WTC11 (cell line): ENCODE measurements around the gene UBQLN2. TPM values are rescaled to one million over a fixed set of nuclear protein-coding genes. Genes with fewer than 3 reads are reported as not detected.

ENCODE experiments used
- ATAC-seq: fragments of 200-7000 bp; cut with Tn5 transposase; 2 replicates; pipeline ENCODE4 v1.10.0; 2021; ENCODE audit warnings: mild to moderate bottlenecking, moderate library complexity
- CTCF ChIA-PET: fragments of 300-600 bp; sonication (Branson Sonifier 250); formaldehyde crosslinking; loops from one replicate; lab custom pipeline; 2021; ENCODE audit warnings: antibody characterized with exemption; lab: Charles Lee
- POLR2A ChIA-PET: fragments of 350-600 bp; sonication (Branson Sonifier 250); formaldehyde crosslinking; loops from one replicate; lab custom pipeline; 2021; ENCODE audit warnings: antibody characterized with exemption; lab: Charles Lee
- DNase-seq: peaks from one replicate; pipeline ENCODE4 v3.0.0; 2021; ENCODE audit warnings: low spot score
- H3K27ac Mint-ChIP-seq: 2 replicates; pipeline ENCODE4 v1.8.0; 2021; ENCODE audit warnings: mixed read lengths
- H3K27me3 Mint-ChIP-seq: 2 replicates; pipeline ENCODE4 v1.8.0; 2021; ENCODE audit warnings: low read depth, mild to moderate bottlenecking, moderate library complexity, mixed read lengths
- H3K36me3 Mint-ChIP-seq: 2 replicates; pipeline ENCODE4 v1.8.0; 2021; ENCODE audit warnings: mixed read lengths
- H3K4me1 Mint-ChIP-seq: 2 replicates; pipeline ENCODE4 v1.8.0; 2022; ENCODE audit warnings: mixed read lengths
- H3K4me3 Mint-ChIP-seq: 2 replicates; pipeline ENCODE4 v1.8.0; 2021; ENCODE audit warnings: mild to moderate bottlenecking, moderate library complexity, mixed read lengths
- H3K9me3 Mint-ChIP-seq: 2 replicates; pipeline ENCODE4 v1.8.0; 2021; ENCODE audit warnings: mixed read lengths
- CBFB ChIP-seq: sonication (generic); formaldehyde crosslinking; IDR thresholded peaks from 2 replicates; pipeline ENCODE4 v1.8.1; 2022; ENCODE audit warnings: mild to moderate bottlenecking, low read depth, missing genetic modification reagents
- ELF4 ChIP-seq: sonication (generic); formaldehyde crosslinking; IDR thresholded peaks from 2 replicates; pipeline ENCODE4 v1.8.1; 2022; ENCODE audit warnings: low read depth, mild to moderate bottlenecking, moderate library complexity, missing genetic modification reagents
- FOXK1 ChIP-seq: sonication (generic); formaldehyde crosslinking; IDR thresholded peaks from 2 replicates; pipeline ENCODE4 v1.8.0; 2022; ENCODE audit warnings: mild to moderate bottlenecking, moderate library complexity, missing genetic modification reagents
- IRF2 ChIP-seq: sonication (generic); formaldehyde crosslinking; IDR thresholded peaks from 2 replicates; pipeline ENCODE4 v1.8.0; 2022; ENCODE audit warnings: low read depth, missing genetic modification reagents, borderline replicate concordance
- NFATC4 ChIP-seq: fragments of 250-450 bp; sonication (Bioruptor Pico); IDR thresholded peaks from 2 replicates; pipeline ENCODE4 v1.9.0; 2021; ENCODE audit warnings: mild to moderate bottlenecking
- NFE2L1 ChIP-seq: sonication (generic); formaldehyde crosslinking; IDR thresholded peaks from 2 replicates; pipeline ENCODE4 v1.8.1; 2023; ENCODE audit warnings: missing genetic modification reagents
- NR1H2 ChIP-seq: sonication (generic); formaldehyde crosslinking; IDR thresholded peaks from 2 replicates; pipeline ENCODE4 v1.9.0; 2021; ENCODE audit warnings: mild to moderate bottlenecking, moderate library complexity, missing genetic modification reagents
- NR3C1 ChIP-seq: sonication (generic); formaldehyde crosslinking; conservative IDR thresholded peaks from 2 replicates; pipeline ENCODE4 v1.8.1; 2023; ENCODE audit warnings: low read depth, mild to moderate bottlenecking, missing genetic modification reagents
- SOX15 ChIP-seq: fragments of 250-450 bp; sonication (Bioruptor Pico); IDR thresholded peaks from 2 replicates; pipeline ENCODE4 v1.9.0; 2021; ENCODE audit warnings: mild to moderate bottlenecking
- SP1 ChIP-seq: sonication (generic); formaldehyde crosslinking; conservative IDR thresholded peaks from 2 replicates; pipeline ENCODE4 v1.8.1; 2022; ENCODE audit warnings: missing genetic modification reagents
- TCF7 ChIP-seq: sonication (generic); formaldehyde crosslinking; IDR thresholded peaks from 2 replicates; pipeline ENCODE4 v1.8.0; 2022; ENCODE audit warnings: mild to moderate bottlenecking, low read depth, missing genetic modification reagents, moderate library complexity
- TEAD1 ChIP-seq: sonication (generic); formaldehyde crosslinking; IDR thresholded peaks from 2 replicates; pipeline ENCODE4 v1.8.0; 2022; ENCODE audit warnings: mild to moderate bottlenecking, missing genetic modification reagents
- ZNF121 ChIP-seq: sonication (generic); formaldehyde crosslinking; IDR thresholded peaks from 2 replicates; pipeline ENCODE4 v1.8.0; 2023; ENCODE audit warnings: missing genetic modification reagents
- ZNF232 ChIP-seq: sonication (generic); formaldehyde crosslinking; IDR thresholded peaks from 2 replicates; pipeline ENCODE4 v1.8.0; 2022; ENCODE audit warnings: mild to moderate bottlenecking, missing genetic modification reagents
- ZNF416 ChIP-seq: fragments of 250-450 bp; sonication (Bioruptor Pico); IDR thresholded peaks from 2 replicates; pipeline ENCODE4 v1.9.0; 2021; ENCODE audit warnings: mild to moderate bottlenecking, inconsistent platforms
- total RNA-seq: library from RNA; stranded (reverse); gene quantifications from 3 replicates; pipeline ENCODE4 v1.2.3, GENCODE V29; 2021
- TF ChIP-seq, protein P1 (sequence below): sonication (generic); formaldehyde crosslinking; IDR thresholded peaks from 2 replicates; pipeline ENCODE4 v1.8.1; 2022; ENCODE audit warnings: low read depth, mild to moderate bottlenecking, moderate library complexity, missing genetic modification reagents, borderline replicate concordance
- TF ChIP-seq, protein P2 (sequence below): sonication (generic); formaldehyde crosslinking; IDR thresholded peaks from 2 replicates; pipeline ENCODE4 v1.8.1; 2022; ENCODE audit warnings: low read depth, missing genetic modification reagents, borderline replicate concordance
- TF ChIP-seq, protein P3 (sequence below): fragments of 250-450 bp; sonication (Bioruptor Pico); IDR thresholded peaks from 2 replicates; pipeline ENCODE4 v1.8.0; 2021; ENCODE audit warnings: mild to moderate bottlenecking
- TF ChIP-seq, protein P4 (sequence below): sonication (generic); formaldehyde crosslinking; IDR thresholded peaks from 2 replicates; pipeline ENCODE4 v1.8.0; 2023; ENCODE audit warnings: missing genetic modification reagents
- TF ChIP-seq, protein P5 (sequence below): sonication (generic); formaldehyde crosslinking; IDR thresholded peaks from 2 replicates; pipeline ENCODE4 v1.8.1; 2023; ENCODE audit warnings: mild to moderate bottlenecking, moderate library complexity, missing genetic modification reagents
- TF ChIP-seq, protein P6 (sequence below): fragments of 250-450 bp; sonication (Bioruptor Pico); IDR thresholded peaks from 2 replicates; pipeline ENCODE4 v2.1.2; 2022; ENCODE audit warnings: mild to moderate bottlenecking, moderate library complexity
- TF ChIP-seq, protein P7 (sequence below): sonication (generic); formaldehyde crosslinking; IDR thresholded peaks from 2 replicates; pipeline ENCODE4 v1.8.0; 2022; ENCODE audit warnings: missing genetic modification reagents
- TF ChIP-seq, protein P8 (sequence below): fragments of 250-450 bp; sonication (Bioruptor Pico); conservative IDR thresholded peaks from 2 replicates; pipeline ENCODE4 v1.9.0; 2021; ENCODE audit warnings: mild to moderate bottlenecking

Gene UBQLN2
- total RNA-seq, 1 experiment from 2014 or later: 28.7 TPM

DNA sequence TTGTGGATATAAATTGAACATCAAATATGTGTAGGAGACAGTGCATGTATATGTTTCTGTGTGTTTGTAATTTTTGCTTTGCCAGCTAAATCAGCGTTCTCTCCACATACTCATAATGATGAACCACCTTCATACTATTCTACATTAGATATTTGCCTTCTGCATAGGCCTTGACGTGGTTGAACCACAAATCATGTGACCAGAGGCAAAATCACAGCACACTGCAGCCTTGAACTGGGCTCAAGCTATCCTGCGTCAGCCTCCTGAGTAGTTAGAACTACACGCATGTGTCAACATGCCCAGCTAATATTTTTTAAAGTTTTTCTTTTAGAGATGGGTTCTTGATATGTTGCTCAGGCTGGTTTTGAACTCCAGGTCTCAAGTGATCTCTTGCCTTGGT is 9.5 kb downstream of the UBQLN2 start:
- ChIA-PET POLR2A (no interaction called here), CTCF (no interaction called here)
- no peak overlapping the region for H3K27ac Mint-ChIP-seq
- H3K4me3 Mint-ChIP-seq: no peak overlapping the region
- H3K27me3 Mint-ChIP-seq: no peaks in the 10 kb centered on the region
- no peak for DNase-seq
- H3K9me3 Mint-ChIP-seq: no peaks in the 10 kb centered on the region
- no peaks in the 10 kb centered on the region for H3K36me3 Mint-ChIP-seq
- TF ChIP-seq, protein P1, sequence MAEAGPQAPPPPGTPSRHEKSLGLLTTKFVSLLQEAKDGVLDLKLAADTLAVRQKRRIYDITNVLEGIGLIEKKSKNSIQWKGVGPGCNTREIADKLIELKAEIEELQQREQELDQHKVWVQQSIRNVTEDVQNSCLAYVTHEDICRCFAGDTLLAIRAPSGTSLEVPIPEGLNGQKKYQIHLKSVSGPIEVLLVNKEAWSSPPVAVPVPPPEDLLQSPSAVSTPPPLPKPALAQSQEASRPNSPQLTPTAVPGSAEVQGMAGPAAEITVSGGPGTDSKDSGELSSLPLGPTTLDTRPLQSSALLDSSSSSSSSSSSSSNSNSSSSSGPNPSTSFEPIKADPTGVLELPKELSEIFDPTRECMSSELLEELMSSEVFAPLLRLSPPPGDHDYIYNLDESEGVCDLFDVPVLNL (CRISPR knock-in tag): no peak
- TF ChIP-seq, protein P2, sequence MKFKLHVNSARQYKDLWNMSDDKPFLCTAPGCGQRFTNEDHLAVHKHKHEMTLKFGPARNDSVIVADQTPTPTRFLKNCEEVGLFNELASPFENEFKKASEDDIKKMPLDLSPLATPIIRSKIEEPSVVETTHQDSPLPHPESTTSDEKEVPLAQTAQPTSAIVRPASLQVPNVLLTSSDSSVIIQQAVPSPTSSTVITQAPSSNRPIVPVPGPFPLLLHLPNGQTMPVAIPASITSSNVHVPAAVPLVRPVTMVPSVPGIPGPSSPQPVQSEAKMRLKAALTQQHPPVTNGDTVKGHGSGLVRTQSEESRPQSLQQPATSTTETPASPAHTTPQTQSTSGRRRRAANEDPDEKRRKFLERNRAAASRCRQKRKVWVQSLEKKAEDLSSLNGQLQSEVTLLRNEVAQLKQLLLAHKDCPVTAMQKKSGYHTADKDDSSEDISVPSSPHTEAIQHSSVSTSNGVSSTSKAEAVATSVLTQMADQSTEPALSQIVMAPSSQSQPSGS (CRISPR knock-in tag): no peak
- TF ChIP-seq, protein P3, sequence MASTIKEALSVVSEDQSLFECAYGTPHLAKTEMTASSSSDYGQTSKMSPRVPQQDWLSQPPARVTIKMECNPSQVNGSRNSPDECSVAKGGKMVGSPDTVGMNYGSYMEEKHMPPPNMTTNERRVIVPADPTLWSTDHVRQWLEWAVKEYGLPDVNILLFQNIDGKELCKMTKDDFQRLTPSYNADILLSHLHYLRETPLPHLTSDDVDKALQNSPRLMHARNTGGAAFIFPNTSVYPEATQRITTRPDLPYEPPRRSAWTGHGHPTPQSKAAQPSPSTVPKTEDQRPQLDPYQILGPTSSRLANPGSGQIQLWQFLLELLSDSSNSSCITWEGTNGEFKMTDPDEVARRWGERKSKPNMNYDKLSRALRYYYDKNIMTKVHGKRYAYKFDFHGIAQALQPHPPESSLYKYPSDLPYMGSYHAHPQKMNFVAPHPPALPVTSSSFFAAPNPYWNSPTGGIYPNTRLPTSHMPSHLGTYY (CRISPR knock-in tag): no peak
- TF ChIP-seq ELF4 (CRISPR knock-in tag): no peak
- TF ChIP-seq ZNF232 (CRISPR knock-in tag): no peak
- peaks cover 5% of the 10 kb centered on the region for H3K4me1 Mint-ChIP-seq
- no peak for ATAC-seq

DNA sequence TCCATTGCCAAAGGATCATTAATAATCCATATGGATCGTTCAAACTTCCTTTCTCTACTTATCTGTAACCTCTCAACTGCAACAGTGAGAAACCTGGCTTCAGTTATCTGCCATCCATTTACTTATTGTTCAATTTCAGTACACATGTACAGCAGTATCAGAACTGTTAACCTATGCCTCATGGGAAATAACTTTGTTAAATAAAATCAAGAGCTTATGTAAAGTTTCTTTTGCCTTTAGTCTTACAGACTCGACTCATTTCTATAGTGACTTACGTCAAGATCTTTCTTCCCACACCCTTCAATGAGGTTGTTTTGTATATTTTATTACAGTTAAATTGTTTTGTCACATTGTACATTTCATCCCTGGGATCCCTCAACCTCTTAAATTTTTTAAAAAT is 11.4 kb downstream of the UBQLN2 start:
- Mint-ChIP-seq H3K9me3 (no peaks in the 10 kb centered on the region), H3K36me3 (no peaks in the 10 kb centered on the region), H3K4me3 (no peak overlapping the region), H3K27ac (no peak overlapping the region), H3K4me1 (no peaks in the 10 kb centered on the region), H3K27me3 (no peaks in the 10 kb centered on the region)
- TF ChIP-seq SP1 (CRISPR knock-in tag) (no peak), IRF2 (CRISPR knock-in tag) (no peak), ZNF416 (CRISPR knock-in tag) (no peak), NR3C1 (CRISPR knock-in tag) (no peak), CBFB (CRISPR knock-in tag) (no peak), TCF7 (no peak), NFE2L1 (no peak), SOX15 (CRISPR knock-in tag) (no peak), NR1H2 (no peak), ZNF121 (CRISPR knock-in tag) (no peak), FOXK1 (CRISPR knock-in tag) (no peak), TEAD1 (CRISPR knock-in tag) (no peak), NFATC4 (CRISPR knock-in tag) (no peak), ELF4 (CRISPR knock-in tag) (no peak)
- TF ChIP-seq, protein P4, sequence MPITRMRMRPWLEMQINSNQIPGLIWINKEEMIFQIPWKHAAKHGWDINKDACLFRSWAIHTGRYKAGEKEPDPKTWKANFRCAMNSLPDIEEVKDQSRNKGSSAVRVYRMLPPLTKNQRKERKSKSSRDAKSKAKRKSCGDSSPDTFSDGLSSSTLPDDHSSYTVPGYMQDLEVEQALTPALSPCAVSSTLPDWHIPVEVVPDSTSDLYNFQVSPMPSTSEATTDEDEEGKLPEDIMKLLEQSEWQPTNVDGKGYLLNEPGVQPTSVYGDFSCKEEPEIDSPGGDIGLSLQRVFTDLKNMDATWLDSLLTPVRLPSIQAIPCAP (CRISPR knock-in tag): no peak
- TF ChIP-seq, protein P5, sequence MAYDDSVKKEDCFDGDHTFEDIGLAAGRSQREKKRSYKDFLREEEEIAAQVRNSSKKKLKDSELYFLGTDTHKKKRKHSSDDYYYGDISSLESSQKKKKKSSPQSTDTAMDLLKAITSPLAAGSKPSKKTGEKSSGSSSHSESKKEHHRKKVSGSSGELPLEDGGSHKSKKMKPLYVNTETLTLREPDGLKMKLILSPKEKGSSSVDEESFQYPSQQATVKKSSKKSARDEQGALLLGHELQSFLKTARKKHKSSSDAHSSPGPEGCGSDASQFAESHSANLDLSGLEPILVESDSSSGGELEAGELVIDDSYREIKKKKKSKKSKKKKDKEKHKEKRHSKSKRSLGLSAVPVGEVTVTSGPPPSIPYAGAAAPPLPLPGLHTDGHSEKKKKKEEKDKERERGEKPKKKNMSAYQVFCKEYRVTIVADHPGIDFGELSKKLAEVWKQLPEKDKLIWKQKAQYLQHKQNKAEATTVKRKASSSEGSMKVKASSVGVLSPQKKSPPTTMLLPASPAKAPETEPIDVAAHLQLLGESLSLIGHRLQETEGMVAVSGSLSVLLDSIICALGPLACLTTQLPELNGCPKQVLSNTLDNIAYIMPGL: no peak
- TF ChIP-seq, protein P6, sequence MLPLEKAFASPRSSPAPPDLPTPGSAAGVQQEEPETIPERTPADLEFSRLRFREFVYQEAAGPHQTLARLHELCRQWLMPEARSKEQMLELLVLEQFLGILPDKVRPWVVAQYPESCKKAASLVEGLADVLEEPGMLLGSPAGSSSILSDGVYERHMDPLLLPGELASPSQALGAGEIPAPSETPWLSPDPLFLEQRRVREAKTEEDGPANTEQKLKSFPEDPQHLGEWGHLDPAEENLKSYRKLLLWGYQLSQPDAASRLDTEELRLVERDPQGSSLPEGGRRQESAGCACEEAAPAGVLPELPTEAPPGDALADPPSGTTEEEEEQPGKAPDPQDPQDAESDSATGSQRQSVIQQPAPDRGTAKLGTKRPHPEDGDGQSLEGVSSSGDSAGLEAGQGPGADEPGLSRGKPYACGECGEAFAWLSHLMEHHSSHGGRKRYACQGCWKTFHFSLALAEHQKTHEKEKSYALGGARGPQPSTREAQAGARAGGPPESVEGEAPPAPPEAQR (CRISPR knock-in tag): no peak
- TF ChIP-seq, protein P7, sequence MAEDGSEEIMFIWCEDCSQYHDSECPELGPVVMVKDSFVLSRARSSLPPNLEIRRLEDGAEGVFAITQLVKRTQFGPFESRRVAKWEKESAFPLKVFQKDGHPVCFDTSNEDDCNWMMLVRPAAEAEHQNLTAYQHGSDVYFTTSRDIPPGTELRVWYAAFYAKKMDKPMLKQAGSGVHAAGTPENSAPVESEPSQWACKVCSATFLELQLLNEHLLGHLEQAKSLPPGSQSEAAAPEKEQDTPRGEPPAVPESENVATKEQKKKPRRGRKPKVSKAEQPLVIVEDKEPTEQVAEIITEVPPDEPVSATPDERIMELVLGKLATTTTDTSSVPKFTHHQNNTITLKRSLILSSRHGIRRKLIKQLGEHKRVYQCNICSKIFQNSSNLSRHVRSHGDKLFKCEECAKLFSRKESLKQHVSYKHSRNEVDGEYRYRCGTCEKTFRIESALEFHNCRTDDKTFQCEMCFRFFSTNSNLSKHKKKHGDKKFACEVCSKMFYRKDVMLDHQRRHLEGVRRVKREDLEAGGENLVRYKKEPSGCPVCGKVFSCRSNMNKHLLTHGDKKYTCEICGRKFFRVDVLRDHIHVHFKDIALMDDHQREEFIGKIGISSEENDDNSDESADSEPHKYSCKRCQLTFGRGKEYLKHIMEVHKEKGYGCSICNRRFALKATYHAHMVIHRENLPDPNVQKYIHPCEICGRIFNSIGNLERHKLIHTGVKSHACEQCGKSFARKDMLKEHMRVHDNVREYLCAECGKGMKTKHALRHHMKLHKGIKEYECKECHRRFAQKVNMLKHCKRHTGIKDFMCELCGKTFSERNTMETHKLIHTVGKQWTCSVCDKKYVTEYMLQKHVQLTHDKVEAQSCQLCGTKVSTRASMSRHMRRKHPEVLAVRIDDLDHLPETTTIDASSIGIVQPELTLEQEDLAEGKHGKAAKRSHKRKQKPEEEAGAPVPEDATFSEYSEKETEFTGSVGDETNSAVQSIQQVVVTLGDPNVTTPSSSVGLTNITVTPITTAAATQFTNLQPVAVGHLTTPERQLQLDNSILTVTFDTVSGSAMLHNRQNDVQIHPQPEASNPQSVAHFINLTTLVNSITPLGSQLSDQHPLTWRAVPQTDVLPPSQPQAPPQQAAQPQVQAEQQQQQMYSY: no peak
- TF ChIP-seq, protein P8, sequence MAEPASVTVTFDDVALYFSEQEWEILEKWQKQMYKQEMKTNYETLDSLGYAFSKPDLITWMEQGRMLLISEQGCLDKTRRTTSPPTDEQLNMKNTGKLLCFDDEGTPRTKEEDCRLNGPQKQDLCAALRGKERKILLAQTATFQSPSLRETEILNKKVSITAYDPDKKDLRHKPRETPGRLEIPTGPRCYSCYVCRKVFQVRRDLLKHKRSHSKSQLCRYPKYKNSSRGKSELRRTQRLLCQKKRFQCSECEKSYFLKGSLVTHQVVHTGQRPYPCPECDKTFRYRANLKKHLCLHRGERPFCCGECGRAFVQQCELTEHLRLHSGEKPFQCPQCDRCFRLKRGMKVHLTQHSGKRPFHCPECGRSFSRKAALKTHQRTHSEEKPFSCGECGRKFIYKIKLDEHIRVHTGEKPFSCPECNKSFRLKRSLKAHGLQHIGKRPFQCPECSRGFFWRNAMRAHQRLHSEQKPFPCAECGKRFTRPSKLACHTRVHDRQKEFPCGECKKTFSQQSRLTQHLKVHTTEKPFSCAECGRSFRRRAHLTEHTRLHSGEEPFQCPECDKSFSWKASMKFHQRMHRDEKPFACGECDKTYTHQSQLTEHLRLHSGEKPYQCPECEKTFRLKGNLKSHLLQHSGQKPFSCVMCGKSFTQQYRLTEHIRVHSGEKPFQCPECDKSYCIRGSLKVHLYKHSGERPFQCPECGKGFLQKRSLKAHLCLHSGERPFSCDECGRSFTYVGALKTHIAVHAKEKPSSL (CRISPR knock-in tag): no peak
- ChIA-PET CTCF (no interaction called here), POLR2A (no interaction called here)
- DNase-seq (no peak), ATAC-seq (no peak)
